ENCODE measurements around the gene ZNF284. TPM values are rescaled to one million over a fixed set of nuclear protein-coding genes. Genes with fewer than 3 reads are reported as not detected.
"Not testable (repeated sequence)": the region's sequence is repeated elsewhere in the genome, so short reads cannot be mapped to it uniquely, and the experiment has no call there.

Gene ZNF284
- total RNA-seq, 1 experiment from 2014 or later = 1.7 TPM

- POLR2A ChIA-PET = interaction anchor here (1.1 to 1.2 kb wide), 3 partner anchors 18 to 286 kb away, joined by 3 to 8 read pairs (median 3); partner anchors contain the start of genes ZNF226 and ZNF283
- Mint-ChIP-seq H3K36me3 (peaks cover 42% of the 10 kb centered on the region), H3K4me1 (peaks cover 9% of the 10 kb centered on the region), H3K4me3 (peak within 1 kb of the TSS; percentile 98), H3K27ac (peak within 1 kb of the TSS; percentile 93), H3K27me3 (ENCODE audit: low read depth) (no peaks in the 10 kb centered on the region), H3K9me3 (peaks cover 34% of the 10 kb centered on the region)
- ATAC-seq = peak; percentile 94
- TF ChIP-seq SP1 (CRISPR knock-in tag; conservative IDR thresholded peaks at IDR 0.05) (peak; percentile 42; the same call in 1 of the 2 replicates), TEAD4 (CRISPR knock-in tag; IDR thresholded peaks at IDR 0.05) (no peak), ZNF121 (CRISPR knock-in tag; IDR thresholded peaks at IDR 0.05) (peak; percentile 53), GABPB1 (CRISPR knock-in tag; IDR thresholded peaks at IDR 0.05) (peak; percentile 61), NFE2L1 (CRISPR knock-in tag; IDR thresholded peaks at IDR 0.05) (no peak), FOXK1 (CRISPR knock-in tag; IDR thresholded peaks at IDR 0.05) (no peak)
- peak; percentile 95 for DNase-seq (ENCODE audit: low spot score)
- CTCF ChIA-PET = no interaction called here
Measured at GRCh38 chr19:44113138-44113783, 41.3 kb downstream of the ZNF284 start, which contains the start of gene ZNF225. ZNF225 (plus strand) TSS chr19:44113399; CDS start chr19:44115828, 2,429 bp downstream.

GRCh38 chr19:44113784-44114390 lies 41.9 kb downstream of the ZNF284 start:
- ATAC-seq (no peak), DNase-seq (ENCODE audit: low spot score) (no peak)
- peaks cover 29% of the 10 kb centered on the region for H3K9me3 Mint-ChIP-seq
- H3K4me3 Mint-ChIP-seq = peak overlapping the region; percentile 98
- no peaks in the 10 kb centered on the region for H3K27me3 Mint-ChIP-seq (ENCODE audit: low read depth)
- ChIA-PET CTCF (no interaction called here), POLR2A (interaction anchor here (1.1 kb wide), 1 partner anchor 51 kb away, joined by 8 read pairs; the partner anchor contains the start of gene ZNF226)
- no peak overlapping the region for H3K27ac Mint-ChIP-seq
- TF ChIP-seq TEAD1 (CRISPR knock-in tag; IDR thresholded peaks at IDR 0.05) (no peak), ATF3 (CRISPR knock-in tag; conservative IDR thresholded peaks at IDR 0.05) (no peak), GTF2I (CRISPR knock-in tag; conservative IDR thresholded peaks at IDR 0.05) (no peak), ZNF121 (CRISPR knock-in tag; IDR thresholded peaks at IDR 0.05) (no peak), TP53 (CRISPR knock-in tag; IDR thresholded peaks at IDR 0.05) (no peak), ZNF281 (CRISPR knock-in tag; IDR thresholded peaks at IDR 0.05) (no peak), MXD4 (CRISPR knock-in tag; IDR thresholded peaks at IDR 0.05; ENCODE audit: borderline replicate concordance) (no peak), NR3C1 (CRISPR knock-in tag; conservative IDR thresholded peaks at IDR 0.05; ENCODE audit: low read depth) (no peak), TEAD4 (CRISPR knock-in tag; IDR thresholded peaks at IDR 0.05) (no peak), ZNF138 (CRISPR knock-in tag; conservative IDR thresholded peaks at IDR 0.05) (no peak), ZNF219 (CRISPR knock-in tag; IDR thresholded peaks at IDR 0.05; ENCODE audit: borderline replicate concordance) (no peak), ZNF423 (CRISPR knock-in tag; IDR thresholded peaks at IDR 0.05) (no peak), ZNF425 (CRISPR knock-in tag; conservative IDR thresholded peaks at IDR 0.05) (no peak), FOXK1 (CRISPR knock-in tag; IDR thresholded peaks at IDR 0.05) (no peak), MAX (CRISPR knock-in tag; IDR thresholded peaks at IDR 0.05) (no peak), MLX (CRISPR knock-in tag; IDR thresholded peaks at IDR 0.05) (no peak), CTCF (IDR thresholded peaks at IDR 0.05) (no peak), EMX1 (CRISPR knock-in tag; IDR thresholded peaks at IDR 0.05) (no peak), FOXP1 (CRISPR knock-in tag; IDR thresholded peaks at IDR 0.05; ENCODE audit: borderline replicate concordance) (no peak)
- H3K36me3 Mint-ChIP-seq = peaks cover 41% of the 10 kb centered on the region
- peaks cover 9% of the 10 kb centered on the region for H3K4me1 Mint-ChIP-seq

- H3K4me3 Mint-ChIP-seq, H3K4me1 Mint-ChIP-seq: not testable (repeated sequence)
- peaks cover 65% of the 10 kb centered on the region for H3K36me3 Mint-ChIP-seq
Measured at GRCh38 chr19:44121162-44121561, 49.2 kb downstream of the ZNF284 start.

More at GRCh38 chr19:44121162-44121561, 49.2 kb downstream of the ZNF284 start:
- DNase-seq (ENCODE audit: low spot score); H3K27me3 Mint-ChIP-seq (ENCODE audit: low read depth); H3K27ac Mint-ChIP-seq; POLR2A ChIA-PET; ATAC-seq: not testable (repeated sequence)
- H3K9me3 Mint-ChIP-seq = peaks cover 26% of the 10 kb centered on the region
- CTCF ChIA-PET = interaction anchor here (0.5 kb wide), 1 partner anchor 59 kb away, joined by 4 read pairs; no protein-coding TSS in a partner anchor
